ENCODE data around the gene RANBP6.

DNA sequence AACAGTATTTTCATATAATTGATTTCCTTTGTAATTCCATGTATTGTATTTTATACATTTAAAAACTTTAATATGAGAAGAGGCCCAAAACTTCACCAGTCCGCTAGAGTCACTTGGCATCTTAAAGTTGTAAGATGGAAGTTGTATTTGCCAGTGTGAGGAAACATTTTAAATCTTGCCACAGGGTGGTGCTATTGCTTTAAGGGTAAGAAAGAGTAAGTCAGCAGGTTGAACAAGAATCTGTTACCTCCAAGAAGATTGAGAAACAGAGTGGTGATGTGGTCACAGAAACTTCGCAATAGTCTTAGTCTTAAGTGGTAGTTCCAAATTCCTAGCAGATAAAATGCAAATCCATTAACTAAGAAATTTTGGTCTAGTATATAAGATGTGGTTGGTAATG is 39.8 kb upstream of the RANBP6 start:
- TF ChIP-seq, protein P1, sequence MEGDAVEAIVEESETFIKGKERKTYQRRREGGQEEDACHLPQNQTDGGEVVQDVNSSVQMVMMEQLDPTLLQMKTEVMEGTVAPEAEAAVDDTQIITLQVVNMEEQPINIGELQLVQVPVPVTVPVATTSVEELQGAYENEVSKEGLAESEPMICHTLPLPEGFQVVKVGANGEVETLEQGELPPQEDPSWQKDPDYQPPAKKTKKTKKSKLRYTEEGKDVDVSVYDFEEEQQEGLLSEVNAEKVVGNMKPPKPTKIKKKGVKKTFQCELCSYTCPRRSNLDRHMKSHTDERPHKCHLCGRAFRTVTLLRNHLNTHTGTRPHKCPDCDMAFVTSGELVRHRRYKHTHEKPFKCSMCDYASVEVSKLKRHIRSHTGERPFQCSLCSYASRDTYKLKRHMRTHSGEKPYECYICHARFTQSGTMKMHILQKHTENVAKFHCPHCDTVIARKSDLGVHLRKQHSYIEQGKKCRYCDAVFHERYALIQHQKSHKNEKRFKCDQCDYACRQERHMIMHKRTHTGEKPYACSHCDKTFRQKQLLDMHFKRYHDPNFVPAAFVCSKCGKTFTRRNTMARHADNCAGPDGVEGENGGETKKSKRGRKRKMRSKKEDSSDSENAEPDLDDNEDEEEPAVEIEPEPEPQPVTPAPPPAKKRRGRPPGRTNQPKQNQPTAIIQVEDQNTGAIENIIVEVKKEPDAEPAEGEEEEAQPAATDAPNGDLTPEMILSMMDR (conservative IDR thresholded peaks at IDR 0.05), result peak; percentile 50
- no peak for TF ChIP-seq ZFX (IDR thresholded peaks at IDR 0.05)

Measured in C4-2B (cell line).